ENCODE results near the gene UPF2. TPM values are rescaled to one million over a fixed set of nuclear protein-coding genes. Genes with fewer than 3 reads are reported as not detected.
"Not testable (repeated sequence)": the region's sequence is repeated elsewhere in the genome, so short reads cannot be mapped to it uniquely, and the experiment has no call there.

The UPF2 gene
- total RNA-seq, 1 donor: 18.3 TPM

GRCh38 chr10:11895598-11895997, 147.0 kb downstream of the UPF2 start:
- no peak for DNase-seq (ENCODE audit: low read depth)
- no peak for TF ChIP-seq CTCF (IDR thresholded peaks at IDR 0.05; ENCODE audit: insufficient read depth, low read length)
- H3K4me3 ChIP-seq (ENCODE audit: low read depth, low read length): no peak overlapping the region

GRCh38 chr10:11895108-11895466, 147.5 kb downstream of the UPF2 start:
- H3K4me3 ChIP-seq (ENCODE audit: low read depth, low read length): no peak overlapping the region
- TF ChIP-seq CTCF (IDR thresholded peaks at IDR 0.05; ENCODE audit: insufficient read depth, low read length): no peak
- no peak for DNase-seq (ENCODE audit: low read depth)

GRCh38 chr10:11894381-11895107, 148.1 kb downstream of the UPF2 start:
- no peak for DNase-seq (ENCODE audit: low read depth)
- H3K4me3 ChIP-seq (ENCODE audit: low read depth, low read length): no peak overlapping the region
- no peak for TF ChIP-seq CTCF (IDR thresholded peaks at IDR 0.05; ENCODE audit: insufficient read depth, low read length)

- no peak overlapping the region for H3K4me3 ChIP-seq (ENCODE audit: low read depth, low read length)
- no peak for DNase-seq (ENCODE audit: low read depth)
- no peak for TF ChIP-seq CTCF (IDR thresholded peaks at IDR 0.05; ENCODE audit: insufficient read depth, low read length)
Observed at GRCh38 chr10:11893749-11894278, 148.8 kb downstream of the UPF2 start.

GRCh38 chr10:11891776-11892486, 150.7 kb downstream of the UPF2 start:
- no peak for DNase-seq (ENCODE audit: low read depth)
- no peak overlapping the region for H3K4me3 ChIP-seq (ENCODE audit: low read depth, low read length)
- no peak for TF ChIP-seq CTCF (IDR thresholded peaks at IDR 0.05; ENCODE audit: insufficient read depth, low read length)

GRCh38 chr10:11889263-11889662, 153.3 kb downstream of the UPF2 start:
- H3K4me3 ChIP-seq (ENCODE audit: low read depth, low read length); DNase-seq (ENCODE audit: low read depth): not testable (repeated sequence)

GRCh38 chr10:11887381-11888227, 155.0 kb downstream of the UPF2 start:
- DNase-seq (ENCODE audit: low read depth): no peak
- no peak overlapping the region for H3K4me3 ChIP-seq (ENCODE audit: low read depth, low read length)
- TF ChIP-seq CTCF (IDR thresholded peaks at IDR 0.05; ENCODE audit: insufficient read depth, low read length): no peak

Data from fibroblast of the aortic adventitia (primary cell).